ENCODE data around the gene CASR. TPM values are rescaled to one million over a fixed set of nuclear protein-coding genes. Genes with fewer than 3 reads are reported as not detected.

CASR gene
- total RNA-seq, 4 donors from 2014 or later, result 0.19 TPM; not detected in 3

- Histone ChIP-seq H3K9me3 (no peaks in the 10 kb centered on the region), H3K27ac (no peak overlapping the region), H3K4me3 (no peak overlapping the region), H3K4me1 (no peaks in the 10 kb centered on the region), H3K36me3 (no peaks in the 10 kb centered on the region), H3K27me3 (peaks cover 0 to 15% (median 0%) of the 10 kb centered on the region in 4 donors)
- TF ChIP-seq POLR2A (IDR thresholded peaks at IDR 0.05), result no peak
- TF ChIP-seq CTCF (IDR thresholded peaks at IDR 0.05), result no peak
- no peak for DNase-seq
- intact Hi-C loops (cut with DNase I), result no loop called here
- WGBS, 2 donors, result 77 to 85% methylated on average over 3 of the region's 3 CpGs
Observed at GRCh38 chr3:122235147-122235546, 51.7 kb downstream of the CASR start.

GRCh38 chr3:122239112-122239511 lies 55.6 kb downstream of the CASR start:
- Histone ChIP-seq H3K27me3 (peaks cover 0 to 15% (median 0%) of the 10 kb centered on the region in 4 donors), H3K36me3 (no peaks in the 10 kb centered on the region), H3K27ac (no peak overlapping the region), H3K9me3 (no peaks in the 10 kb centered on the region), H3K4me3 (no peak overlapping the region), H3K4me1 (no peaks in the 10 kb centered on the region)
- intact Hi-C loops (cut with DNase I), result no loop called here
- TF ChIP-seq POLR2A (IDR thresholded peaks at IDR 0.05), result no peak
- TF ChIP-seq CTCF (IDR thresholded peaks at IDR 0.05), result no peak
- 70 to 100% methylated on average over 1 to 2 of the region's 2 CpGs for WGBS, 2 donors
- DNase-seq, result no peak

GRCh38 chr3:122245513-122246174 lies 62.2 kb downstream of the CASR start:
- TF ChIP-seq CTCF (IDR thresholded peaks at IDR 0.05) (peak in 2 of 6 experiments; percentile 11 to 20), POLR2A (IDR thresholded peaks at IDR 0.05) (no peak)
- no peak for DNase-seq

GRCh38 chr3:122246199-122246598 lies 62.7 kb downstream of the CASR start:
- WGBS, 2 donors, result 39 to 46% methylated on average over 4 of the region's 4 CpGs
- DNase-seq, result no peak
- intact Hi-C loops (cut with DNase I), result no loop called here
- Histone ChIP-seq H3K4me1 (peaks cover 0 to 3% (median 0%) of the 10 kb centered on the region in 3 donors), H3K27ac (peak overlapping the region in 1 of 4 donors; percentile 15), H3K36me3 (no peaks in the 10 kb centered on the region), H3K9me3 (no peaks in the 10 kb centered on the region), H3K27me3 (no peaks in the 10 kb centered on the region), H3K4me3 (peak overlapping the region in 1 of 4 donors; percentile 38)
- TF ChIP-seq POLR2A (IDR thresholded peaks at IDR 0.05), result no peak
- no peak for TF ChIP-seq CTCF (IDR thresholded peaks at IDR 0.05)

More at GRCh38 chr3:122245513-122246174, 62.2 kb downstream of the CASR start:
- Histone ChIP-seq H3K27me3 (no peaks in the 10 kb centered on the region), H3K27ac (no peak overlapping the region), H3K36me3 (no peaks in the 10 kb centered on the region), H3K9me3 (no peaks in the 10 kb centered on the region), H3K4me3 (peak overlapping the region in 1 of 4 donors; percentile 38), H3K4me1 (peaks cover 0 to 3% (median 0%) of the 10 kb centered on the region in 3 donors)
- intact Hi-C loops (cut with DNase I), result no loop called here
- 38 to 51% methylated on average over 7 of the region's 7 CpGs for WGBS, 2 donors

- intact Hi-C loops (cut with DNase I), result no loop called here
- Histone ChIP-seq H3K4me3 (no peak overlapping the region), H3K9me3 (no peaks in the 10 kb centered on the region), H3K36me3 (no peaks in the 10 kb centered on the region), H3K27ac (peak overlapping the region in 2 of 4 donors; percentile 15 to 25), H3K27me3 (no peaks in the 10 kb centered on the region), H3K4me1 (peaks cover 0 to 3% (median 0%) of the 10 kb centered on the region in 3 donors)
- TF ChIP-seq CTCF (IDR thresholded peaks at IDR 0.05) (no peak), POLR2A (IDR thresholded peaks at IDR 0.05) (peak in 1 of 4 donors; percentile 26)
- 53 to 60% methylated on average over 8 of the region's 8 CpGs for WGBS, 2 donors
- DNase-seq, result no peak
Observed at GRCh38 chr3:122247087-122247824, 63.8 kb downstream of the CASR start.

Data from esophagus squamous epithelium (tissue), 5 donors.